Medulla oblongata (tissue), 1 donor: Measurements from ENCODE around the gene TMEM119.
"Not testable (repeated sequence)": the region's sequence is repeated elsewhere in the genome, so short reads cannot be mapped to it uniquely, and the experiment has no call there.

Experiments
- DNase-seq: peaks from one replicate; pipeline ENCODE4 v3.0.0-alpha.2; 2015; ENCODE audit errors: extremely low spot score

The TMEM119 gene

DNA sequence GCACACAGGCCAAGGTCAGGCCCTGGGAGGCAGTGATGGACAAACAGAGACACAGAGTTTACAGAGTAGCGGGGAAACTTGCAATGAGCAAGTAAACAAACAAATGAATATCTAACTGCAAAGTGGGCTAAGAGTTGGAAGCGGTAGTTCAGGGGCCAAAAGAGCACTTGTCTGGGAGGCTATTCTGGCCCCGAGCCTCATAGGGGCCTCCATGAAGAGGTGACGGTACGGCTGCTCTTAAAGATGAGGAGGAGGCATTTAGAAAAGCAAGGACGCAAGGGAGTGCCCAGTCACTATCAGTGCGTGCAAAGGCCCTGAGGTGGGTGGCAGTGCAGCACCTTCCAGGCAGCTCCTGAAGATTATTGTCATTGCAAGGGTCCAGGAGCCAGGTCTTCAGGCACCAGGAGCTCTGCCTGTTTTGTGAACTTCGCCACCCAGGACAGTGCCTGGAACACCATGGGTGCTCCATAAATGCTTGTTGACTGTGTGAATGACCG lies 4.4 kb upstream of the TMEM119 start:
- DNase-seq: no peak

- DNase-seq: no peak
Measured at GRCh38 chr12:108600702-108601007, 2.8 kb upstream of the TMEM119 start.

DNA sequence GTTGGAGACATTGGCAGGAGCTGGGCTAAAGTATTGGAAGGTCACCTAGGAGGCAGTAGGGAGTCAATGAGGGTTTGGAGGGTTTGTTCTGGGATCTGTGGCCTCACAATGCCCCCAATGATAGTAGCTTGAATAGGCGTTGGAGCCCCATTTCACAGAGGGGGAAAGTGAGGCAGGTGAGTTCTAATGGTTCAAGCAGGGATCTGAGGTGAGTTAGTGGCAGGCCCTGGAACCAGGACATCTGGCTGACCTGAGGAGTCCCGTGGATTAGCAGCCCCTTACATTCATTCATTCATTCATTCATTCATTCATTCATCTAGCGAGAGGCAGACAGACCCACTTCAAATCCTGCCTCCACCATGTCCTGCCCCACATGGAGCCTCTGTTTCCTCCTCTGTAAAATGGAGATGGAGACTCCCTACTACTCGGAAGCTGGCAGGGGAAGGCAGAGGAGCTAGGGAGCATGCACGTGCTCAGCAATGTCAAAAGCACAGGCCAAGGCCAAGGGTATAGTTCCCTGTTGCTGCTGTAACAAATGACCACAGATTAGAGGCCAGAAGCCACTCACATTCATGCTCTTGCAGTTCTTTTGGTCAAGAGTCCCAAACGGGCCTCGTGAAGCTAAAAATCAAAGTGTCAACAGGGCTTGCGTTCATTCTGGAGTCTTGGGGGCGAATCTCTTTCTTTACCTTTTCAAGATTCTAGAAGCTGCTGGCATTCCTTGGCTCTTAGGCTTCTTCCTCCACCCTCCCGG lies 2.2 kb upstream of the TMEM119 start:
- DNase-seq: no peak

- DNase-seq: no peak
Measured at GRCh38 chr12:108599541-108599940, 1.7 kb upstream of the TMEM119 start.

DNA sequence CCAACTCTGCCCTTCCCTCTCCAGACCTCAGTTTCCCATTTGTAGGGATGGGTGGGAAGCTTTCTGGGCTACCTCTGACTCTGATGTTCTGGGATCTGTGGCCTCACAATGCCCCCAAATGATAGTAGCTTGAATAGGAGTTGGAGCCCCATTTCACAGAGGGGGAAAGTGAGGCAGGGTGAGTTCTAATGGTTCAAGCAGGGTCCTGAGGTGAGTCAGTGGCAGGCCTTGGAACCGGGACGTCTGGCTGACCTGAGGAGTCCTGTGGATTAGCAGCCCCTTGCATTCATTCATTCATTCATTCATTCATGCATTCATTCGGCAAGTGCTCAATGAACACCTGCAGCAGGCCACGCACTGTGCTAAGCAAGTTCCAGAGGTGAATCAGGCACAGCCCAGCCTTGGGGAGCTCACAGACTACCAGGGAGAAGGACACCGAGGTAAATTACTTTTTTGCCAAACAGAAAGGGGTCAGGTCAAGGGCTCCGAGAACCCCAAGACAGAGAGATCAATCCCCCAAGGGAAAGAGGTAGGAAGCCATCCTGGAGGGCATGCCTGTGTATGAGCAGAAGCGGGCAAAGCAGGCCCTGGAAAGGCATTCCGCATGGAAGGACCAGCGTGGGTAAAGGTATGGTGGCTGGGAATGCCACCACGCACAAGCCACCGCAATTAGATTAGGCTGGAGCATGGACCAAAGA lies 818 bp upstream of the TMEM119 start:
- DNase-seq: no peak

DNA sequence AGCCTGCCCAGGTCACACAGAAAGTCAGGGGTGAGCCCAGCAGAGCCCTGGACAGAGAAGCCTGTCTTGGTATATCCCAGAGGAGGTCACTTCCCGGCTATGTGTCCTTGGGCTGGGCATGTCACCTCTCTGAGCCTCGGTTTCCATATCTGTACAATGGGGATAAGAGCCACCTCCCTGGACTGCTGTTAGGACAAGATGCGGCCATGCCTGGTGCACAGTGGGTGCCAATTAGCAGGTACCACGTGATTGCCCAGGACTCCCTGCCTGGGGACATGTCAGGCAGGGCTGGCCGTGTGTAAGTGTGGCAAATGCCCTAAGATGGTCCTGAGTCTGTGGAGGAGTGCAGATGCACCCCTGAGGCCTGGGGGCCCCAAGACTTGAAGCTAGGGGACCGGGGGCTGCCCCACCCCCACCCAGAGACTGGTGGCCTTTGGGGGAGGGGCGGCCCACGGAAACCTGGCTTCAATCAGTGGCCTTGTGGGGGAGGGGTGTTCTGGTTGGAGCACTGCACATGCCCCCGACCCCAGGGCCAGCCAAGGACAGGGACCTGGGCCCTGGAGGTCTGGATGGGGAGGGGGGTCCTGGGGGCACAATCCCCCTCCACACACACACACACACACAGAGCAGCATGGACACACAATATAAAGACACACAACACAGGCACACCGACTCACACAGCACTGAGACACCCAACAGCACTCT lies 878 bp downstream of the TMEM119 start:
- DNase-seq: no peak

DNA sequence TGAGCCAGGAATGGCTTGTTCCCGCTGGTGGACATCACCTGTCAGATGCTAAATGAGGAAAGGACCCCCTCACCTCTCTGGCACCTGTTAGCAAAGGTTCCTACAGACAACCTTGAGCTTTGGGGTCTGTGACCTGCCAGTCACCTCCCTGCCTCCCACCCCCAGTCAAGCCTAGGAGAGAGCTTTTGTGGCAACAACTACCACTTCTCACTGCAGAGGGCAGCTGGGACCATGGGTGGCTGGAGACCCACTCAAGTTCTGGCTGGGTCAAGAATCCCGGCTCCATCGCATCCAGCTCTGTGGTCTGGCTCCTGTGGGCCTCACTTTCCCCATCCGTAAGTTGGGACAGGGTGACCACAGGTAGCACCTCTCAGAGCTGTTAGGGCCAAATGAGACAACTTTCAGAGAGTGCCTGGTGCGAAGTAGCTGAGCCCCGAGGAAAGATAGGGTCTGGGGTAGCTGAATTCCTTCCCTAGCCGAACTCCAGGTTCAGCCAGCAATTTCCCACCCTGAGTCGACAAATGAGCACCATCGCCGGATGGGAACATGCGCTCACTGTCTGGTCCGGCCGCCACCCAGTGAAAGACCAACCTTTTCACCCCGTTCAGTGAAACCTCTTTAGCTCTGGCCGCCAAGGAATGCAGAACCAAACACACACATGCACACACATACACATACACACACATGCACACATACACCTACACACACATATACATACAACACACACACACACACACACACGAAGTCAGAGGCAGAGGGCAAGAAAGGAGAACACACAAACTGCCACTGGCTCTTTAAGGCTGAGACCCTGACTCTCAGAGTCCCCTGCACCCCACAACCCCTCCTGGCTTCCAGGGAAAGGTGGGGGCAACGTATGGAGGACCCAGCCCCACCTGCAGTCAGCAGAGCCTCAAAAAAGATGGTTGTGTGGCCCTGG lies 1.9 kb downstream of the TMEM119 start:
- DNase-seq: no peak

DNA sequence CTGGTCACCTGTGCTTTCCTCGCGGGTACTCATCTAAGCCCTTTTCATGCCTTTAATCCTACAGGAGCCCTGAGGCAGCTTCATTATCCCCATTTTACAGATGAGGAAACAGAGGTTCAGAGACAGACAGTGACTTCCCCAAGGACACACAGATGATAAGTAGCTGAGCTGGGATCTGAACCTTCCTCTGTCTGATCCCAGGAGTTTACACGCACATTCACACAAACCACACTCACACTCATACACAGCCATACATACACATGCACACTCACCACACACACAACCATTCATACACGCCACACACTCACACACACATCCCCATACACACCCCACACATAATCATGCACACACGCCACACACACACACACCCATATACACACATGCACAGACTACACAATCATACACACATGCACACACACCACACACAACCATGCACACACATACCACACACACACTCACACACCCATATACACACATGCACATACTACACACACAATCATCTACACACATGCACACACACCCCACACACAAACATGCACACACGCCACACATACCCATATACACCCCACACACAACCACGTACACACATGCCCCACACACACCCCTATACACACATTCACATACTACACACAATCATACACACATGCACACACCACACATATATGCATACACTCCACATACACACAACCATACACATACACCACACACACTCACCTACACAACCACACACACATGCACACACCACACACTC lies 2.7 kb downstream of the TMEM119 start:
- DNase-seq: no peak

DNA sequence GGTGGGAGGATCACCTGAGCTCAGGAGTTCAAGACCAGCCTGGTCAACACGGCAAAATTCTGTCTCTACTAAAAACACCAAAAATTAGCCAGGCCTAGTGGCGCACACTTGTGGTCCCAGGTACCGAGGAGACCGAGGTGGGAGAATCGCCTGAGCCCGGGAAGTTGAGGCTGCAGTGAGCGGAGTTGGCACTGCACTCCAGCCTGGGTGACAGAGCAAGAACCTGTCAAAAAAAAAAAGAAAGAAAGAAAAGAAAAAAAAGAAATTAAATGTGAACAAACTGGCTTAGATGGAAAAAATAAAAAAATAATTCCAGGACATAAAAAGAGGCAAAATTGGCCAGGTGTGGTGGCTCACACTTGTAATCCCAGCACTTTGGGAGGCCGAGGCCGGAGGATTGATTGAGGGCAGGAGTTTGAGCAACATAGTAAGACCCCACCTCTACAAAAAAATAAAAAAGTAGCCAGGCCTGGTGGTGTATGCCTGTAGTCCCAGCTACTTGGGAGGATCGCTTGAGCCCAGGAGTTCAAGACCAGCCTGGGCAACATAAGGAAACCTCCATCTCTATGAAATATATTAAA lies 3.5 kb downstream of the TMEM119 start:
- no peak for DNase-seq

DNA sequence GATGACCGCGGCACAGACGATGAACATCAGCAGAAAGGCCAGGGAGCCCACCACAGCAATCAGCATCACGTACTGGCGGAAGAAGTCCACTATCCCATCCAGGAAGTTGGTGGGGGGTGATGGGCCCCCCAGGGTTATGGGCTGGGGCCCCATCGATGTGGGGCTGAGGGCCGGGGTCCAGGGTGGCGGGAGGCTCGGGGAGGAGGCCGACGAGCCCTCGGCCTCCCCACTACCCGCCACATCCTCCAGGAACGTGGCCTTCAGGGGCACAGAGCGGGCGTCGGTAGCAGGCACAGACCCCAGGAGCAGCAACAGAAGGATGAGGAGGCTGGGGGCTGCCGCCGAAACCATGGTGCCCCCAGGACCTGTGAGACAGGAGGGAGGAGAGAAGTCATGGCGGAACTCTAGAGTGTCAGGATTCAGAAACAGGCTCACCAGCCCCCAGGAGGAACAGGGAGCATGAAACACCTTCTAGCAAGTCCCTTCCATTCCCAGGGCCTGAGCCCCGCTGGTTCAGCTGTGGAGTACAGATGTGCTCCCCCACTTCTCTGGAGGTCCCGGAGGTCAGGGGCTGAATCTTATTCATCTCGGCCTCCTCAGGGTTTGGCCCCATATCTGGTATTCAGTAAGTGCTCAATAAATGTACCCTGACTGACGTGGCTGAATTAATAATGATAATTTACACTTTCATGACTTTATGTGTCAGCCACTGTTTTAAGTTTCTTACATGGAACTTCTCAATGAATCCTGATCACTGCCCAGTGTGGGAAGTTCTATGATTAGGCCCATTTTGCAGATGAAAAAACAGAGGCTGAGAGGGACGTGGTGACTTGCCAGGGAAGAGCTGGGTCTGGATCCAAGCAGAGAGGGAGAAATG lies 5.6 kb downstream of the TMEM119 start:
- DNase-seq: no peak

DNA sequence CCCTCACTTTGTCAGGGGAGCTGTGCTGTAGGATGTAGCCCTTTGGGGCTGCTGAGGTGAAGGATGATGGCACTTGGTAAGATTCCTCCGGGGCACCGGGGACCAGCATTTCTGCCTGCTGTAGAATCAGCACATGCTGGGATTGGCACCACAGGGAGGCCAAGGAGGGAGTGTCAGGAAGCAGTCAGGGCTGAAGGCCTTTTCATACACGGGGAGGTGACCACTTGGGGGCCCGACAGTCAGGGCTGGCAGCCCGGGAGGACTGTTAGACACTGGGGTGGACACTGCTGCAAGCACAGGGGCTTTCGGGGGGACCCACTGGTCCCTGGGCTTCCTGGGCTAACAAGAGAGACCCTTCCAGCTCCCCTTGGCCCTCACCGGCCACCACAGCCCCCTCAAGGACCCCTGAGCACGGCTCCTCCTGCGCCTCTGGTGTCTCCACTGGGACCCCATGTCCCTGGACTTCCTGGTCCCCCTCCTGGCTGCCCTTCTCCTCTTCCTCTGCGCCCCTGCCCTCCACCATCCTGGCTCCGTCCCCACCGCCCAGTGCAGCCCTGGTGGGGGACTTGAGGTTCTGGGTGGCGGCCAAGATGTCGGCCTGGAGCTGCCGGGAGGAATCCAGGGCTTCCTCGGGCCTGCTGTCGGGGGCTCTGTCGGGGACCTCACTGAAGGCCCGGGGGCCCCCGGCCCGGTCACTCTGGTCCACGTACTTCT lies 6.5 kb downstream of the TMEM119 start:
- DNase-seq: no peak

DNA sequence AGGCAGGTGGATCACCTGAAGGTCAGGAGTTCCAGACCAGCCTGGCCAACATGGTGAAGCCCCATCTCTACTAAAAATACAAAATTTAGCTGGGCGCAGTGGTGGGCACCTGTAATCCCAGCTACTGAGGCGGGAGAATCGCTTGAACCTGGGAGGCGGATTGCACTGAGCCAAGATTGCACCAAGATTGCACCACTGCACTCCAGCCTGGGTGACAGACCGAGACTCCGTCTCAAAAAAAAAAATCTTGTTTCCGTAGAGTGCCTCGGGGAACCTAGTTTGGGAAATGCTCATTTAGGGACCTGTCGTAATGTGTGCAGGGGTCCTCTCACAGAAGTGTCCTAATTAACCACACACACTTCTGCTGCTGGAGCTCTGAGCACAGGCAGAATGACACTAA lies 7.4 kb downstream of the TMEM119 start:
- not testable (repeated sequence) for DNase-seq

DNA sequence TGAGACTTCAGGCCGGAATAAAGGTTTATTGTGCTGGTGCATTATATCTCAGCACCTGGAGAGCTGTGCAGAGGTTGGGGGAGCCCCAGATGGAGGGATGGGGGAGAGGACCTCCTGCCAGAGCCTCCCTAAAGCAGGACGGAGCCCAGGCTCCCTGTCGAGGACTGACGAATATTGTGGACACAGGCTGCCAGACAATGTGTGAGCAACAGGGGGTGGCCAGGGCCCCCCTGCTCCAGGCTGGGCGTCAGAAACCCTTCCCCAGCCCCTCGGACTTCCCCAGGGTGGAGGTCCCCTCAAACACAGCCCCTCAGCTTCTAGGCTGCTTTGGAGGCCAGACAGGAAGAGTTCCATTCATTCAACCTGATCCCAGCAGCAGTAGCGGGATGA lies 8.0 kb downstream of the TMEM119 start:
- DNase-seq: no peak

- no peak for DNase-seq
Measured at GRCh38 chr12:108589028-108589839, 8.7 kb downstream of the TMEM119 start.

GRCh38 chr12:108587826-108588225 lies 10.1 kb downstream of the TMEM119 start:
- DNase-seq: peak; percentile 71

GRCh38 chr12:108586306-108586705 lies 11.6 kb downstream of the TMEM119 start:
- no peak for DNase-seq

- DNase-seq: no peak
Measured at GRCh38 chr12:108585864-108586263, 12.0 kb downstream of the TMEM119 start.

- no peak for DNase-seq
Measured at GRCh38 chr12:108584456-108585065, 13.3 kb downstream of the TMEM119 start.
